ENCODE data around the gene NUBP1. TPM values are rescaled to one million over a fixed set of nuclear protein-coding genes. Genes with fewer than 3 reads are reported as not detected.

Gene NUBP1
- polyA plus RNA-seq, 6 donors from 2014 or later: 45.4 to 78.3 (median 63.5) TPM

Other genes starting within 250 kb of the NUBP1 start
- under 1 TPM in 2 of 6 donors, not detected in 4; 0.26 to 0.74 TPM for gene EMP2, start 163.2 kb upstream of the NUBP1 start, polyA plus RNA-seq (ENCODE audit: low read depth in 6 of 6)
- gene TEKT5, start 48.9 kb upstream of the NUBP1 start, polyA plus RNA-seq (ENCODE audit: low read depth in 6 of 6): under 1 TPM in 2 of 6 donors, not detected in 4; 0.32 to 0.35 TPM
- gene TVP23A, start 75.0 kb downstream of the NUBP1 start, polyA plus RNA-seq (ENCODE audit: low read depth in 6 of 6): under 1 TPM in 5 of 6 donors, not detected in 1; 0.27 to 0.82 (median 0.36) TPM
- 100 to 1,000 TPM; 130 to 259 (median 150) TPM for gene CIITA, start 133.4 kb downstream of the NUBP1 start, polyA plus RNA-seq (ENCODE audit: low read depth in 6 of 6)
- gene DEXI, start 198.6 kb downstream of the NUBP1 start, polyA plus RNA-seq (ENCODE audit: low read depth in 6 of 6): 10 to 100 TPM; 10.1 to 22.6 (median 15.6) TPM
- 10 to 100 TPM; 11.8 to 34.9 (median 18.7) TPM for gene CLEC16A, start 200.7 kb downstream of the NUBP1 start, polyA plus RNA-seq (ENCODE audit: low read depth in 6 of 6)